NCI-H1092 (cell line): ENCODE results near the gene SPATA13.
"Not testable (repeated sequence)": the region's sequence is repeated elsewhere in the genome, so short reads cannot be mapped to it uniquely, and the experiment has no call there.

Experiments used
- DNase-seq: peaks from one replicate; lab custom pipeline; 2025; lab: John Stamatoyannopoulos, UW

Gene SPATA13

GRCh38 chr13:24160458-24161009, at the start of gene SPATA13:
SPATA13 (plus strand) TSS chr13:24160720; CDS start chr13:24222930, 62,210 bp downstream.
- peak; percentile 89 for DNase-seq

GRCh38 chr13:24112791-24113190, 47.7 kb upstream of the SPATA13 start:
- DNase-seq = no peak

DNA sequence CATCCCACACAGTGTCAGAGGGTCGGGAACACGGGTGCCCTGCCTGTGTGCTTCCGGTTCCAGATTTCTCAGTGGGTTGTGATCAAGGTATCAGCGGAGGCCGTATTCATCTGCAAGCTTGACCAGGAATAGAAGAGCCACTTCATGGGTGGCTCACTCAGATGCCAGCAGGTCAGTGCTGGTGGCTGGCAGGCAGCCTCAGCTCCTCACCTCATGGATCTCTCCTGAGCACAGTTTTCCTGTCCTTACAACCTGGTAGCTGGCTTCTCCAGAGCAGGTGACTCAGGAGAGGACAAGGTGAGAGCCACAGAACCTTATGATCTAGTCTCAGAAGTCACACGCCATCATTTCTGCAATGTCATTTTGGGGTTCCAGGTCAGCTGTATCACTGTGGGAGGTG, 44.8 kb upstream of the SPATA13 start:
- no peak for DNase-seq

- no peak for DNase-seq
These were observed 44.4 kb upstream of the SPATA13 start for GRCh38 chr13:24116131-24116530.

DNA sequence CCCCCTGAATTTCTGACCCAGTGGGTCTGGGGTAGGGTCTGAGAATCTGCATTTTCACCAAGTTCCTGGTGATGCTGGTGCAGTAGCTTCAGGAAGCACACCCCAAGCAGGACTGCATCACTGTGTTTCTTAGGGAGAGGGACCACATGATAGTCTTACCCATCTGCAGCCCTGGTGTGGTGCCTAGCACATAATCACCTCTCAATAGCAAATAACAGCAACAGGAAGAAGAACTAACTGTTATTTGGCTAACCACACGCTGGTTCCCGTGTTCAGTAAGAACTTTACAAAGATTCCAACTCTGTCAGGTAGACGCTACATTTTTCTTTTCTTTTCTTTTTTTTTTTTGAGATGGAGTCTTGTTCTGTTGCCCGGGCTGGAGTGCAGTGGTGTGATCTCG, 41.9 kb upstream of the SPATA13 start:
- no peak for DNase-seq

- no peak for DNase-seq
These were observed 40.7 kb upstream of the SPATA13 start for GRCh38 chr13:24119626-24120508.

DNA sequence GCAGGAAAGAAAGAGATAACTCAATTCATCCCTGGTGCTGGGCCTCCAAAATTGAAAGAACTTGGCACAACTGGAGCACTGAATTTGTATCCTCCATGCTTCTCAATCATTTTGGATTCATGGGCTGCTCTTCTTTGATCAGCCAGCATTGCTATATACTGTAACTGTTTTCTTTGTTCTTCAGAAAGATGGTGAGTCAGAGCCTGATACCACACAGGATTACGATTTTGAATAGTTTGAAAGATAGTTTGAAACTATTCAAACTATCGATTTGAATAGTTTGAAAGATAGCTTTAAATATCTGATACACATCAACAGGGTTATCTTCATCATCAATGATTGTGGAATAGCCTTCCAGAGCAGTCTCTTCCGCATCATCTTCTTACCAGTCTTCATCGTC, 38.5 kb upstream of the SPATA13 start:
- DNase-seq = not testable (repeated sequence)

- no peak for DNase-seq
These were observed 38.0 kb upstream of the SPATA13 start for GRCh38 chr13:24122569-24122968.

GRCh38 chr13:24123761-24124160, 36.8 kb upstream of the SPATA13 start:
- DNase-seq = no peak

- DNase-seq = no peak
These were observed 35.6 kb upstream of the SPATA13 start for GRCh38 chr13:24124789-24125476.

DNA sequence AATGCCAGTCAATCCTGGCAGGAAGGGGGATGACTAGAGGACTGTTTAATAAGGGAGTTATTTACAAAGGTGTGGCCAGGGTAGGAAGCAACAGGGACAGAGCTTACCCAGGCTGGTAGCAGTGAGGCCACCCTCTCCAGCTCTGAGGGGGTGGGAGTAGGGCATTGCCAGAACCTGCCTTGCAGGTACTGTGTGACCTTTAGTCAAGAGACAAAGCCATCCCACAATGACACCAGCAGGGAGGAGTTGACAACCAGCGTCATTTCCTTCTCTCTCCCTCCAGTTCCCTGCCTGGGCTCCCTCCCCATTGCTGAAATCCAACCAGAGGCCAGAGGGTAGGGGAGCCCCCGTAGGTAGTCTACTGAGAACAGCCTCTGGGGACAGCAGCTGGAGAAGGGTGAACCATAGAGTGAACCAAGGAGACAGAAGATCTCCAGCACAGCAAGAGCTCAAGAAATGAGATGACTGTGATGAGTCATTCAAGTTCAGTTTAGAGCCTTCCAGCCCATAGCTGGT, 33.3 kb upstream of the SPATA13 start:
- no peak for DNase-seq

DNA sequence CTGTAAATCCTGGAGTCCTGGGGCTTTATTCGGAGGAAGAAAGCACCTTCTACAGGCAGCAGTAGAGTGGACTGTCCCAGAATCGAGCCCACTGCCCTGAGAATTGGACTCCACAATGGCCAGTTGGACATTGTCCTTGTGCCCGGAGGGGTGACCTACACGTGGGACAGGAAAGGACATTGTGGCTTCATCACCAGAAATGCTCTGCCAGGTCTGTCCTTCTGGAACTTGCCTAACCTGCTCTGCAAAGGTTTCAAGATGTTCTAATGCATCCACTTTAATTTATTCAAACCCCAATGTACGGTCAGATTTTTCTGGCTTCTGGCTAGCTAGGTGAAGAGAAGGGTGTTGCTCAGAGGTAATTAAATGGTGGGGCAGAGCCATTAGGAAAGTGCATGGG, 32.4 kb upstream of the SPATA13 start:
- no peak for DNase-seq

DNA sequence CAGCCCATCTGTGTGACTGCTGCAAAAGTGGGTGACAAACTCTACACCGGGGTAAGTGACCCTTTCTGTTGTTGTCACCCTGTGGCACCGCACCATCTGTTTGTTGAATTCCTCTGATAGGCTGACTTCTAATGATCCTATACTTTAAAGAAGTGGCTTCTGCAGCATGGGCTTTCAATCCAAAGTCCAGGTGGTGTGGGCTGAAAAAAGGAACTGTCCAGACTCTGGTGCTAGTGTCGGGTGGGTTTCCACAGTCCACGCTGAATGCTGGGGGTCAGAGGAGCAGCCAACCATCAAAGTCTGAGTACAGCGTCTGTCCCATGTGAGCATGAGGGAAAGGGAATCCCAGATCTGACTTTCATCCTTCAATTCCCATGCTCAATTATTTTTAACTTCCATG, 31.6 kb upstream of the SPATA13 start:
- no peak for DNase-seq

GRCh38 chr13:24129914-24130774, 30.4 kb upstream of the SPATA13 start:
- DNase-seq = no peak

DNA sequence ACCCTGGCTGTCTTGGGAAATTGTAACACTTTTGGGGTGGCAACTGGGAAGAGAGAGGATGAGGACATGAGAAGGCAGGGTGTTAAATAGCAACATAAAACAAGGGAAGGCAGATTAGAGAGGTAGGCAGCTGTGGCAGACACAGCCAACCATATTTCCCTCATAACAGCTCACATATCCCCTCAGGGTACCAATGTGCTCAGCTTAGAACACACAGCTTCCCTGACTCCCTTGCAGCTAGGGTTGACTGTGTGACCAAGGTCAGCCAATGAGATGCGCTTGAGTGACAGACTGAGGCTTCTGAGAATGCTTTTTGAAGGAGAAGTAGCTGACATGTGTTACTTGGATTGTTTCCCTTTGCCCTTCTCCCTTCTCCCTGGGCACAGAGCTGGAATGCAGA, 28.8 kb upstream of the SPATA13 start:
- DNase-seq = no peak

GRCh38 chr13:24133021-24133795, 27.3 kb upstream of the SPATA13 start:
- DNase-seq = no peak

- DNase-seq = no peak
These were observed 26.3 kb upstream of the SPATA13 start for GRCh38 chr13:24134231-24134630.

DNA sequence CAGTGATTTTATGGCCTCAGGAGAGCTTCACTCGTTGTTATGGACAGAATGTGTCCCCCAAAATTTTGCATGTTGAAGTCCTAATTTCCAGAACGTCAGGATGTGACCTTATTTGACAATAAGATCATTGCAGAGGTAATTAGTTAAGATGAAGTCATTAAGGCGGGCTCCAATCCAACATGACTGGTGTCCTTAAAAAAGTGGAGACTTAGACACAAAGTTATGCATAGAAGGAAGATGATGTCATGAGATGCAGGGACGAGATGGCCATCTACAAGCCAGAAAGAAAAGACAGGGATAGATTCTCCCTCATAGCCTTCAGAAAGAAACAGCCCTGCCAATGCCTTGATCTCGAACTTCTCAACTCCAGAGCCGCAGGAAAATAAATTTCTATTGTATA, 25.8 kb upstream of the SPATA13 start:
- no peak for DNase-seq

- no peak for DNase-seq
These were observed 24.7 kb upstream of the SPATA13 start for GRCh38 chr13:24135674-24136300.

DNA sequence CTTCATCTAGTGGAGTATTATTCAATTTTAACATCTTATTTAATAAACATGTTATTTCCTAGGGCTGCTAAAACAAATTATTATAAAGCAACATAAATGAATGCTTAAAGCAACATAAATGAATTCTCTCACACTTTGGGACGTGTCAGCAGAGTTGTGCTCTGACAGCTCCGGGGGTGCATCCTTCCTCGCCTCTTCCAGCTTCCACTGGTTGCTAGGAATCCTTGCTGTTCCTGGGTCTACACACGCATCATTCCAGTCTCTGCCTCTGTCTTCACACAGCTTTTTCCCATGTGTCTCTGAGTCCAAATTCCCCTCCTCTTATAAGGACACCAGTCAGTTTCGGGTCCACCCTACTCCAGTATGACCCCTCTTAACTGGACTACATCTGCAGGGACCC, 21.6 kb upstream of the SPATA13 start:
- no peak for DNase-seq
